Measurements from ENCODE around the gene KCNMA1. TPM values are rescaled to one million over a fixed set of nuclear protein-coding genes. Genes with fewer than 3 reads are reported as not detected.
A peak's percentile ranks its signal among the peaks of the same experiment; 100 is the strongest.

The KCNMA1 gene
- total RNA-seq, 4 donors from 2014 or later = 68.4 to 170 (median 119) TPM

DNA sequence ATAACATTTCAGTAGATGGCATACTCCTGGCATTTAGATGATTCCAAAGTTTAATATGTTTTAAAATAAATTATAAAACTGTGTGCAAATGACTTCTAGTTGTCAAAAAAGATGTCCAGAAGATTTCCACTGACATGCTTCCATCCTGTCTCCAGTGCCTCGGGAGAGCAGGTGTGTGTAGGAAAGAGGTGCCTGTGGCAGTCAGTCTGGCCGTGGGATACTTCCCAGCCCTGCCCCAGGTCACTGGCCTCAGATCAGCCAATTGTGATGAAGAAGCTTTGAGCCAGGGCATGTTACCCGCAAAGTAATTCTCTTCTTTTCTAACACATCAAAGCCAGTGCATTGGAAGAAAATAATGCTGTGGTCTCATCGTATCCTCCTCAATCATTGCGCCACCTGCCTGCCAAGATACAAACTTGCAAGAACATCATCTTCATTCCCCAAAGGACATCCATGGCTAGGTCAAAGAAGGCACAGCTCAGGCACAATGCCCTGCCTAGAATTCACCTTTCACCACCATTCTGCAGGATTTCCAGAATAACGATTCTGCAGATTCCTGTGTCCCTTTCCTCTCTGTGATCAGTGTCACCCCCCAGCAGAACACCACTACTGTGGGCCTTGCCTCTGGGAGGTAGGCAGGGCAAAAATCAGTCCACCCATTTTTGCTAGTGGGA is 6.3 kb upstream of the KCNMA1 start:
- DNase-seq = peak; percentile 44
- no peak overlapping the region for H3K4me3 ChIP-seq
- no peaks in the 10 kb centered on the region for H3K36me3 ChIP-seq
- H3K4me1 ChIP-seq = peaks cover 3 to 7% (median 3%) of the 10 kb centered on the region in 4 donors
- intact Hi-C loops (cut with DNase I; ENCODE audit: low total_unique reads) (no loop called here), in situ Hi-C loops (cut with MboI; ENCODE audit: low pct_ligation_motif_present in 1 of 4, low pct_unique_long_range_greater_than_20kb in 1 of 4, low sequenced_read_pairs in 3 of 4) (loop anchor here (5.0 to 25.0 kb wide), 4 partner anchors 232 to 472 kb away; no protein-coding TSS in a partner anchor)
- H3K9me3 ChIP-seq = no peaks in the 10 kb centered on the region
- WGBS, 2 donors (ENCODE audit: low coverage in 1 of 2) = 17 to 27% methylated on average over 4 to 6 of the region's 6 CpGs
- TF ChIP-seq, protein P1, sequence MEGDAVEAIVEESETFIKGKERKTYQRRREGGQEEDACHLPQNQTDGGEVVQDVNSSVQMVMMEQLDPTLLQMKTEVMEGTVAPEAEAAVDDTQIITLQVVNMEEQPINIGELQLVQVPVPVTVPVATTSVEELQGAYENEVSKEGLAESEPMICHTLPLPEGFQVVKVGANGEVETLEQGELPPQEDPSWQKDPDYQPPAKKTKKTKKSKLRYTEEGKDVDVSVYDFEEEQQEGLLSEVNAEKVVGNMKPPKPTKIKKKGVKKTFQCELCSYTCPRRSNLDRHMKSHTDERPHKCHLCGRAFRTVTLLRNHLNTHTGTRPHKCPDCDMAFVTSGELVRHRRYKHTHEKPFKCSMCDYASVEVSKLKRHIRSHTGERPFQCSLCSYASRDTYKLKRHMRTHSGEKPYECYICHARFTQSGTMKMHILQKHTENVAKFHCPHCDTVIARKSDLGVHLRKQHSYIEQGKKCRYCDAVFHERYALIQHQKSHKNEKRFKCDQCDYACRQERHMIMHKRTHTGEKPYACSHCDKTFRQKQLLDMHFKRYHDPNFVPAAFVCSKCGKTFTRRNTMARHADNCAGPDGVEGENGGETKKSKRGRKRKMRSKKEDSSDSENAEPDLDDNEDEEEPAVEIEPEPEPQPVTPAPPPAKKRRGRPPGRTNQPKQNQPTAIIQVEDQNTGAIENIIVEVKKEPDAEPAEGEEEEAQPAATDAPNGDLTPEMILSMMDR (IDR thresholded peaks at IDR 0.05) = peak; percentile 30 to 69 (median 44)
- no peak for TF ChIP-seq POLR2AphosphoS5 (IDR thresholded peaks at IDR 0.05)
- H3K27me3 ChIP-seq = peaks cover 29% of the 10 kb centered on the region
- H3K27ac ChIP-seq = no peak overlapping the region

DNA sequence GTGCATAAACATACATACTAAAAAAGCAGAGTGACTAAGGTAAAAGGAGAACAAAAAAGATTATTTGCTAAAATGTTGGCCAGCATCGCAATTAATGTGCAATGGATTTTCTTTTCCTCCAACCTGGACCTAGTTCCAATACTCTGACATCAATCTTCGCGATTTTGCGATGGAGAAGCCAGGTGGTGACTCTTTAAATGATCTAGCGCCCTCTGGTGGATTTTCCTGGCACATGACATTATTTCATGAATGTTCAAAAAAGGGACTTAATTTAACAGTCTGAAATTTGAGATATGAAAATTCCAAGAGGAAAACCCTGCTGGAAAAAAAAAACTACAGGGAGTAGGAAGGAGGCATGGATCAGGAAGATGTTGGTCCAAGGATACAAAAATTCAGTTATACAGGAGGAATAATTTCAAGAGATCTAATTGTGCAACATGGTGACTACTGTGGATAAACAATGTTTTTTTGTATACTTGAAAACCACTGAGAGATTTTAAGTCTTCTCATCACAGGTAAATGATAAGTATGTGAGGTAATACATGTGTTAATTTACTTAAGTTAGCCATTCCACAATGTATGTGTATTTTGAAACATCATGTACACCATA is 4.3 kb upstream of the KCNMA1 start:
- no peak overlapping the region for H3K4me3 ChIP-seq
- in situ Hi-C loops (cut with MboI; ENCODE audit: low pct_ligation_motif_present in 1 of 4, low pct_unique_long_range_greater_than_20kb in 1 of 4, low sequenced_read_pairs in 3 of 4) (loop anchor here (5.0 to 25.0 kb wide), 4 partner anchors 230 to 470 kb away; no protein-coding TSS in a partner anchor), intact Hi-C loops (cut with DNase I; ENCODE audit: low total_unique reads) (loop anchor here (1.0 kb wide), 1 partner anchor 251 kb away; no protein-coding TSS in a partner anchor)
- DNase-seq = peak; percentile 64
- TF ChIP-seq, protein P1 (IDR thresholded peaks at IDR 0.05) = peak; percentile 86 to 95 (median 88)
- no peak for TF ChIP-seq EP300 (IDR thresholded peaks at IDR 0.05; ENCODE audit: low read depth)
- H3K4me1 ChIP-seq = peaks cover 3 to 12% (median 9%) of the 10 kb centered on the region in 4 donors
- WGBS, 2 donors (ENCODE audit: low coverage in 1 of 2) = 0% methylated on average over 5 of the region's 5 CpGs
- no peak overlapping the region for H3K27ac ChIP-seq
- H3K27me3 ChIP-seq = peaks cover 45% of the 10 kb centered on the region
- H3K36me3 ChIP-seq = no peaks in the 10 kb centered on the region
- no peaks in the 10 kb centered on the region for H3K9me3 ChIP-seq

DNA sequence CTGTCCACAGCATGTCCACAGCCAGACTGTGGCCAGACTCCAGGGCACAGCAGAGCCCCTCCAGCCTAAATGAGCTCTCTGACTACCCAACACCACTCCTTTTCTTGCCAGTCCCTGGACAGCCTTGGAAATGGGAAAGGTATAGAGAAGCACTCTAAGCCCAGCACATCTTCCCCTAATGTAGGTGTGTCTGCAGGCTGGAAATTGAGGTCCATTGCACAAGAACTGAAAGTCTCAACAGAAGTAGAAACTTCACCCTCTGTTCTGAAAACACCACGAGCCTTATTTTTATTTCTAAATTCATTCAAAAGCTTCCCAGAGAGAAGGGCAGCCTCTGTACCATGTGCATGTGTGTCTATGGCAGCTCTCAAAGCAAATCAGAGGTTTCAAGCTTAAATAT is 3.7 kb upstream of the KCNMA1 start:
- Histone ChIP-seq H3K4me3 (no peak overlapping the region), H3K9me3 (no peaks in the 10 kb centered on the region), H3K36me3 (no peaks in the 10 kb centered on the region), H3K27ac (no peak overlapping the region), H3K27me3 (peaks cover 48% of the 10 kb centered on the region), H3K4me1 (peaks cover 3 to 12% (median 9%) of the 10 kb centered on the region in 4 donors)
- no peak for TF ChIP-seq POLR2AphosphoS5 (IDR thresholded peaks at IDR 0.05)
- TF ChIP-seq POLR2A (IDR thresholded peaks at IDR 0.05) = no peak
- no peak for TF ChIP-seq EP300 (IDR thresholded peaks at IDR 0.05; ENCODE audit: low read depth)
- TF ChIP-seq, protein P1 (IDR thresholded peaks at IDR 0.05) = no peak
- in situ Hi-C loops (cut with MboI; ENCODE audit: low pct_ligation_motif_present in 1 of 4, low pct_unique_long_range_greater_than_20kb in 1 of 4, low sequenced_read_pairs in 3 of 4) (loop anchor here (5.0 to 25.0 kb wide), 4 partner anchors 229 to 469 kb away; no protein-coding TSS in a partner anchor), intact Hi-C loops (cut with DNase I; ENCODE audit: low total_unique reads) (loop anchor here (1.0 kb wide), 1 partner anchor 250 kb away; no protein-coding TSS in a partner anchor)
- no peak for DNase-seq
- 11% methylated on average over 1 of the region's 1 CpG; no CpG with 5 or more reads in 1 of the 2 donors for WGBS, 2 donors (ENCODE audit: low coverage in 1 of 2)

DNA sequence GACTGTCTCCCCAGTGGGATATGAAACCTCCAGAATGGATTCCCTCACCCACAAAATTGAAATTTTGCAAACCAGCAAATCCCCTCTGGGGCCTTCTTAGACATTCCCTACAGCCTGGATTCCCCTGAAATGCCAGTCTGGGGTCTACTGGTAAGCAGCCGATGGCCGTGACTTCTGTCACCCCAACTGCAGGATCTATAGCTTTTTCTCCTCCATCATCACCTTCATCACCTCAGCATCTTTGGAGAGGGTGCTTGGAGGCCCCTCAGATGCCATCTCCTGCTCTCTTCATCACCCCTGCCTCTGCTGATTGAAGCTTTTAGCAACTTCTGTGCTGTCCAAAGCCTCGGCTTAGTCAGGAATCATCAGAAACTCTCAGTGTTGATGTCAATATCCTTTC is 2.6 kb upstream of the KCNMA1 start:
- in situ Hi-C loops (cut with MboI; ENCODE audit: low pct_ligation_motif_present in 1 of 4, low pct_unique_long_range_greater_than_20kb in 1 of 4, low sequenced_read_pairs in 3 of 4) (loop anchor here (5.0 to 25.0 kb wide), 4 partner anchors 228 to 468 kb away; no protein-coding TSS in a partner anchor), intact Hi-C loops (cut with DNase I; ENCODE audit: low total_unique reads) (no loop called here)
- Histone ChIP-seq H3K36me3 (no peaks in the 10 kb centered on the region), H3K4me1 (peaks cover 3 to 12% (median 9%) of the 10 kb centered on the region in 4 donors), H3K9me3 (no peaks in the 10 kb centered on the region), H3K27ac (no peak overlapping the region), H3K27me3 (peaks cover 60% of the 10 kb centered on the region), H3K4me3 (no peak overlapping the region)
- WGBS, 2 donors (ENCODE audit: low coverage in 1 of 2) = 72% methylated on average over 3 of the region's 3 CpGs; no CpG with 5 or more reads in 1 of the 2 donors
- TF ChIP-seq EP300 (IDR thresholded peaks at IDR 0.05; ENCODE audit: low read depth) = no peak
- TF ChIP-seq, protein P1 (IDR thresholded peaks at IDR 0.05) = no peak
- TF ChIP-seq POLR2A (IDR thresholded peaks at IDR 0.05) = no peak
- TF ChIP-seq POLR2AphosphoS5 (IDR thresholded peaks at IDR 0.05) = no peak
- DNase-seq = no peak
